CD14-positive monocyte (primary cell): ENCODE measurements around the gene HIVEP3. TPM values are rescaled to one million over a fixed set of nuclear protein-coding genes. Genes with fewer than 3 reads are reported as not detected.

Source experiments
- DNase-seq, 3 donors: peaks; one replicate each; pipeline ENCODE4 v3.0.0-alpha.2; 2011 to 2022
- H2AFZ ChIP-seq: 2 replicates; pipeline ENCODE4 v1.6.0; 2012; ENCODE audit warnings: mild to moderate bottlenecking, low read depth, low read length, inconsistent platforms; ENCODE audit not compliant: insufficient read depth, poor library complexity, severe bottlenecking
- H3K27ac ChIP-seq, 2 donors: 1 replicate in 1 of 2; 2 replicates in 1 of 2; pipeline ENCODE4 v1.5.1; 2012 to 2013; ENCODE audit warnings: low read length in 2 of 2, control low read depth in 1 of 2, inconsistent platforms in 1 of 2, low read depth in 1 of 2, mild to moderate bottlenecking in 1 of 2
- H3K27me3 ChIP-seq, 2 donors: one replicate each; pipeline versions ENCODE4 v1.6.0 to v1.6.1; 2011 to 2013; ENCODE audit warnings: low read length in 2 of 2; ENCODE audit not compliant: control insufficient read depth in 2 of 2, insufficient read depth in 2 of 2
- H3K36me3 ChIP-seq, 2 donors: replicated peaks in 1 of 2; 1 replicate in 1 of 2; 2 replicates in 1 of 2; pipeline versions ENCODE4 v1.5.1 to v1.6.1; 2012 to 2013; ENCODE audit warnings: low read length in 2 of 2, control low read depth in 1 of 2, inconsistent platforms in 1 of 2, mild to moderate bottlenecking in 1 of 2; ENCODE audit not compliant: insufficient read depth in 2 of 2, control insufficient read depth in 1 of 2
- H3K4me1 ChIP-seq, 2 donors: 1 replicate in 1 of 2; 2 replicates in 1 of 2; pipeline versions ENCODE4 v1.5.1 to v1.6.1; 2012 to 2013; ENCODE audit warnings: low read length in 2 of 2, control low read depth in 1 of 2, inconsistent platforms in 1 of 2, mild to moderate bottlenecking in 1 of 2, moderate library complexity in 1 of 2; ENCODE audit not compliant: insufficient read depth in 2 of 2, control insufficient read depth in 1 of 2
- H3K4me2 ChIP-seq: replicated peaks from 2 replicates; pipeline ENCODE3; 2012; ENCODE audit warnings: low read length, moderate library complexity, mild to moderate bottlenecking; ENCODE audit not compliant: poor library complexity, severe bottlenecking; ENCODE audit errors: extremely low read depth
- H3K4me3 ChIP-seq, 3 experiments: fragments of 200-600 bp in 1 of 3; sonication (generic) in 1 of 3; replicated peaks in 1 of 3; 1 replicate in 2 of 3; 2 replicates in 1 of 3; pipeline ENCODE4 v1.5.1; 2011 to 2013; ENCODE audit warnings: low read length in 3 of 3, mild to moderate bottlenecking in 3 of 3, control low read depth in 2 of 3, low read depth in 2 of 3, inconsistent platforms in 1 of 3, moderate library complexity in 1 of 3
- H3K79me2 ChIP-seq: 2 replicates; pipeline ENCODE4 v1.6.0; 2012; ENCODE audit warnings: mild to moderate bottlenecking, control low read depth, inconsistent platforms, low read length, moderate library complexity; ENCODE audit not compliant: insufficient read depth
- H3K9ac ChIP-seq: 2 replicates; pipeline ENCODE4 v1.6.0; 2017; ENCODE audit warnings: low read length, mild to moderate bottlenecking; ENCODE audit not compliant: insufficient read depth, poor library complexity, severe bottlenecking
- H3K9me3 ChIP-seq, 2 donors: replicated peaks in 1 of 2; 1 replicate in 1 of 2; 2 replicates in 1 of 2; pipeline versions ENCODE4 v1.5.1 to v1.6.1; 2012 to 2013; ENCODE audit warnings: low read length in 2 of 2, control low read depth in 1 of 2; ENCODE audit not compliant: control insufficient read depth in 1 of 2, insufficient read depth in 1 of 2
- H4K20me1 ChIP-seq: 2 replicates; pipeline ENCODE4 v1.6.0; 2012; ENCODE audit warnings: mild to moderate bottlenecking, low read length, control low read depth, moderate library complexity; ENCODE audit not compliant: insufficient read depth
- H3K27ac Mint-ChIP-seq, 7 donors: one replicate each; pipeline ENCODE4 v1.8.0; 2020; ENCODE audit warnings: mild to moderate bottlenecking in 7 of 7, mixed read lengths in 7 of 7, moderate library complexity in 6 of 7, inconsistent platforms in 2 of 7
- H3K27me3 Mint-ChIP-seq, 3 donors: one replicate each; pipeline ENCODE4 v1.8.0; 2021 to 2022; ENCODE audit warnings: low read depth in 3 of 3, mild to moderate bottlenecking in 3 of 3, mixed read lengths in 3 of 3, moderate library complexity in 3 of 3, inconsistent platforms in 1 of 3
- H3K36me3 Mint-ChIP-seq, 2 donors: one replicate each; pipeline ENCODE4 v1.8.0; 2020; ENCODE audit warnings: mixed read lengths in 2 of 2, inconsistent platforms in 1 of 2, mild to moderate bottlenecking in 1 of 2
- H3K4me1 Mint-ChIP-seq: one replicate; pipeline ENCODE4 v1.8.0; 2020; ENCODE audit warnings: mild to moderate bottlenecking, mixed read lengths
- H3K4me3 Mint-ChIP-seq, 2 donors: one replicate each; pipeline ENCODE4 v1.8.0; 2020; ENCODE audit warnings: mild to moderate bottlenecking in 2 of 2, mixed read lengths in 2 of 2, moderate library complexity in 1 of 2
- H3K9me3 Mint-ChIP-seq, 7 donors: one replicate each; pipeline ENCODE4 v1.8.0; 2020 to 2022; ENCODE audit warnings: mixed read lengths in 7 of 7, mild to moderate bottlenecking in 6 of 7, moderate library complexity in 6 of 7, inconsistent platforms in 2 of 7
- CTCF ChIP-seq: fragments of 200-600 bp; IDR thresholded peaks from one replicate; pipeline ENCODE4 v1.8.0; 2022; ENCODE audit warnings: antibody characterized with exemption, mild to moderate bottlenecking
- WGBS: methylation state at CpG from one replicate; pipeline ENCODE4 v1.1.5; 2013; ENCODE audit warnings: missing lambda C conversion rate; ENCODE audit not compliant: insufficient coverage; 5-methylcytosine and 5-hydroxymethylcytosine counted together
- intact Hi-C, 2 donors: fragments of 100-400 bp; cut with micrococcal nuclease; formaldehyde crosslinking; loops; one replicate each; pipeline versions ENCODE4 v1.15.0 to v1.15.1; 2023
- polyA plus RNA-seq, 3 donors: library from polyadenylated mRNA; depleted of rRNA in 1 of 3; unstranded in 2 of 3; stranded (reverse) in 1 of 3; fragments of 300-500 nt in 2 of 3; fragments of >200 nt in 1 of 3; fragmentation: Illumina TruSeq in 2 of 3; gene quantifications; 1 replicate in 2 of 3; 2 replicates in 1 of 3; pipeline ENCODE4 v1.2.3, GENCODE V29; 2012 to 2021

HIVEP3 gene
- polyA plus RNA-seq, 3 donors = 1.2 to 3.7 (median 1.8) TPM

GRCh38 chr1:41641941-41642527 is 276.7 kb downstream of the HIVEP3 start:
- Histone ChIP-seq H4K20me1 (peaks cover 98% of the 10 kb centered on the region), H3K4me3 (no peak overlapping the region), H2AFZ (no peak overlapping the region), H3K27me3 (no peaks in the 10 kb centered on the region), H3K4me2 (no peak overlapping the region), H3K79me2 (peaks cover under 1% of the 10 kb centered on the region), H3K4me1 (no peaks in the 10 kb centered on the region), H3K36me3 (peaks cover 0 to 11% of the 10 kb centered on the region in 2 donors), H3K9ac (no peak overlapping the region), H3K27ac (no peak overlapping the region), H3K9me3 (no peaks in the 10 kb centered on the region)
- 96% methylated on average over 7 of the region's 7 CpGs for WGBS
- Mint-ChIP-seq H3K4me1 (peaks cover 28% of the 10 kb centered on the region), H3K27me3 (peaks cover 0 to 5% (median 3%) of the 10 kb centered on the region in 3 donors), H3K27ac (peak overlapping the region in 1 of 7 donors; percentile 19), H3K9me3 (no peaks in the 10 kb centered on the region), H3K4me3 (no peak overlapping the region), H3K36me3 (peaks cover 4 to 9% of the 10 kb centered on the region in 2 donors)
- DNase-seq = no peak
- intact Hi-C loops = no loop called here
- no peak for TF ChIP-seq CTCF

GRCh38 chr1:41641475-41641814 is 277.3 kb downstream of the HIVEP3 start:
- H3K79me2 ChIP-seq = no peaks in the 10 kb centered on the region
- no peak overlapping the region for H2AFZ ChIP-seq
- no peaks in the 10 kb centered on the region for H3K9me3 ChIP-seq
- peaks cover 0 to 11% of the 10 kb centered on the region in 2 donors for H3K36me3 ChIP-seq
- Mint-ChIP-seq H3K27me3 (peaks cover 0 to 5% (median 3%) of the 10 kb centered on the region in 3 donors), H3K27ac (peak overlapping the region in 2 of 7 donors; percentile 15 to 19), H3K4me3 (no peak overlapping the region), H3K36me3 (peaks cover 4 to 9% of the 10 kb centered on the region in 2 donors), H3K9me3 (no peaks in the 10 kb centered on the region), H3K4me1 (peaks cover 28% of the 10 kb centered on the region)
- intact Hi-C loops = no loop called here
- H4K20me1 ChIP-seq = peaks cover 98% of the 10 kb centered on the region
- no peak overlapping the region for H3K4me2 ChIP-seq
- H3K9ac ChIP-seq = no peak overlapping the region
- H3K27me3 ChIP-seq = no peaks in the 10 kb centered on the region
- no peak for TF ChIP-seq CTCF
- 95% methylated on average over 2 of the region's 3 CpGs for WGBS
- no peak for DNase-seq
- H3K27ac ChIP-seq = no peak overlapping the region
- H3K4me1 ChIP-seq = no peaks in the 10 kb centered on the region
- no peak overlapping the region for H3K4me3 ChIP-seq
